ENCODE results near the gene TEX29. TPM values are rescaled to one million over a fixed set of nuclear protein-coding genes. Genes with fewer than 3 reads are reported as not detected.

Gene TEX29
- total RNA-seq, 3 donors from 2014 or later, result 0.64 TPM; not detected in 2

DNA sequence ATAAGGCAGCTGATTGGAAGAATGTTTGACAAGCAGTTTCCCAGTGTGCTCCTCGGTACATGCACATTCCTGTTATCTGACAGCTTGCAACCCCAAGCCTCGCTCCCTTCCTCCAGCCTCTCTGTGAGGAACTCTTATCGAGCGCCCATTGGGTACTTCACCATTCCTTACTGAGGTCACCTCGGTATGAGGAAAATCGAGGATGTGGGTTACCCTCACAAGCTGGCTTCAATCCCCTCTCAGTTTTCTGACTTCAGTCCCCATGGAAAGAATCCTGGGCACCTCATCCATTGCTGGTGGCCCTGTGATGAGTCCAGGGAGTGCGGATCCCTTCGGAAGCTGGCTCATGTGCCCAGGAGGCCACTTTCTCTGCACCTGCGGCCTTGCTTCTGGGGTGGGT is 17.3 kb downstream of the TEX29 start:
- peaks cover 0 to 4% of the 10 kb centered on the region in 2 donors for H3K9me3 ChIP-seq
- H3K4me1 ChIP-seq, result no peaks in the 10 kb centered on the region
- TF ChIP-seq POLR2A (IDR thresholded peaks at IDR 0.05) (no peak), POLR2AphosphoS5 (IDR thresholded peaks at IDR 0.05) (no peak)
- TF ChIP-seq, protein P1, sequence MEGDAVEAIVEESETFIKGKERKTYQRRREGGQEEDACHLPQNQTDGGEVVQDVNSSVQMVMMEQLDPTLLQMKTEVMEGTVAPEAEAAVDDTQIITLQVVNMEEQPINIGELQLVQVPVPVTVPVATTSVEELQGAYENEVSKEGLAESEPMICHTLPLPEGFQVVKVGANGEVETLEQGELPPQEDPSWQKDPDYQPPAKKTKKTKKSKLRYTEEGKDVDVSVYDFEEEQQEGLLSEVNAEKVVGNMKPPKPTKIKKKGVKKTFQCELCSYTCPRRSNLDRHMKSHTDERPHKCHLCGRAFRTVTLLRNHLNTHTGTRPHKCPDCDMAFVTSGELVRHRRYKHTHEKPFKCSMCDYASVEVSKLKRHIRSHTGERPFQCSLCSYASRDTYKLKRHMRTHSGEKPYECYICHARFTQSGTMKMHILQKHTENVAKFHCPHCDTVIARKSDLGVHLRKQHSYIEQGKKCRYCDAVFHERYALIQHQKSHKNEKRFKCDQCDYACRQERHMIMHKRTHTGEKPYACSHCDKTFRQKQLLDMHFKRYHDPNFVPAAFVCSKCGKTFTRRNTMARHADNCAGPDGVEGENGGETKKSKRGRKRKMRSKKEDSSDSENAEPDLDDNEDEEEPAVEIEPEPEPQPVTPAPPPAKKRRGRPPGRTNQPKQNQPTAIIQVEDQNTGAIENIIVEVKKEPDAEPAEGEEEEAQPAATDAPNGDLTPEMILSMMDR (IDR thresholded peaks at IDR 0.05), result no peak
- no peak overlapping the region for H3K4me3 ChIP-seq
- no peaks in the 10 kb centered on the region for H3K27me3 ChIP-seq
- intact Hi-C loops (cut with DNase I; ENCODE audit: low total_unique reads), result no loop called here
- H3K27ac ChIP-seq, result no peak overlapping the region
- H3K36me3 ChIP-seq, result no peaks in the 10 kb centered on the region
- no peak for DNase-seq (ENCODE audit: low spot score in 2 of 2)

DNA sequence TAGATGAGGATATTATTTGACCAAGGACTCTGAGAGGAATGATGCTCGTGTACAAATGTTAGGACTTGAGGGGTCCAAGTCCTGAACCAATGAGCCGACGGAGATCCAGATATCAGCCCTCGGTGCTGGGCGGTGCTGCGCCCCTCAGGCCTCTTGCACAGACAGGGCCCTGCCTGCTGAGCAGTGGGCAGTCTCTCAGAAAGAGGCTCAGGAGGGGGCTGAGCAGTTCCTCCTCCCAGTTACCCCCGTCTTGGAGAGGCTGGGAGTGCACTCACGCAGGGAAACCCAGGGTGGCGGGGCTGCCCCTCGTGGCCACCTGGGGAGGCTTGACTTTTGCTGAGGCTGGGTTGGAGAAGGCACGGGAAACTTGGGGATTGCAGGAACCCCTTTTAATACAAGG is 18.4 kb downstream of the TEX29 start:
- peaks cover 0 to 4% of the 10 kb centered on the region in 2 donors for H3K9me3 ChIP-seq
- H3K36me3 ChIP-seq, result no peaks in the 10 kb centered on the region
- TF ChIP-seq, protein P1 (IDR thresholded peaks at IDR 0.05), result no peak
- no peak for TF ChIP-seq POLR2AphosphoS5 (IDR thresholded peaks at IDR 0.05)
- TF ChIP-seq POLR2A (IDR thresholded peaks at IDR 0.05), result no peak
- no peak overlapping the region for H3K4me3 ChIP-seq
- intact Hi-C loops (cut with DNase I; ENCODE audit: low total_unique reads), result no loop called here
- H3K4me1 ChIP-seq, result no peaks in the 10 kb centered on the region
- no peak for DNase-seq (ENCODE audit: low spot score in 2 of 2)
- no peak overlapping the region for H3K27ac ChIP-seq
- no peaks in the 10 kb centered on the region for H3K27me3 ChIP-seq

DNA sequence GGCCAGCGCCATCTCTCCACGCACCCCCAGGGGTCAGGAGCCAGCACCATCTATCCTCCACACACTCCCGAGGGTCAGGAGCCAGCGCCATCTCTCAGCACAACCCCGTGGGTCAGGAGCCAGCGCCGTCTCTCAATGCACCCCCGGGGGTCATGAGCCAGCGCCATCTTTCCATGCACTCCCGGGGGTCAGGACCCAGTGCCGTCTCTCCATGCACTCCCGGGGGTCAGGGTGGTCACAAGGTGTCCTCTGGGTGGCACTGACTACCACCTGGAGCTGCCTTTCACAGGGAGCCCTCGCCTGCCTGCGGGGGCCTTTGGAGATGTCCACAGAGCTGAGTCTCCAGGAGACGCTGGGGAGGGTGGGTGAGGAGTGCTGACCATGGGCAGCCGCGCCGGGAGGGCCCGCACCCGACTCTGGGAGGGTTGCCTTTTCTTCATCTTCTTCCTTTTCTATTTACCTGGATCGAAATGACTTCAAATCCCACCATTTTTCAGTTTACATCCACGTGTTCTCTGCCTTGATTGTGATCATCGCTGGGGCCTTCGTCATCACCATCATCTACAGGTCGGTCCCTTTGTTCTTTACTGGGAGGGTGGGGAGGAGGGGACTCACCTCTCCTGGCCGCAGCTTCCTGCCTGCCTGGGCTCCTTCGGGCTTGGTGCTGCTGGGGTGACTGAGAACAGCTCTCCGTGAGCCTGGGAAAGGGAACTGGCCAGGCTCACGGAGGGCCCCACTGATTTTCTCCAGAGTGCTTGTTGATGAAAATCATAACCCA is 19.1 kb downstream of the TEX29 start:
- no peaks in the 10 kb centered on the region for H3K27me3 ChIP-seq
- TF ChIP-seq POLR2A (IDR thresholded peaks at IDR 0.05) (no peak), POLR2AphosphoS5 (IDR thresholded peaks at IDR 0.05) (no peak)
- no peak overlapping the region for H3K4me3 ChIP-seq
- no peaks in the 10 kb centered on the region for H3K36me3 ChIP-seq
- DNase-seq (ENCODE audit: low spot score in 2 of 2), result no peak
- H3K4me1 ChIP-seq, result no peaks in the 10 kb centered on the region
- H3K27ac ChIP-seq, result no peak overlapping the region
- H3K9me3 ChIP-seq, result no peaks in the 10 kb centered on the region
- intact Hi-C loops (cut with DNase I; ENCODE audit: low total_unique reads), result no loop called here

DNA sequence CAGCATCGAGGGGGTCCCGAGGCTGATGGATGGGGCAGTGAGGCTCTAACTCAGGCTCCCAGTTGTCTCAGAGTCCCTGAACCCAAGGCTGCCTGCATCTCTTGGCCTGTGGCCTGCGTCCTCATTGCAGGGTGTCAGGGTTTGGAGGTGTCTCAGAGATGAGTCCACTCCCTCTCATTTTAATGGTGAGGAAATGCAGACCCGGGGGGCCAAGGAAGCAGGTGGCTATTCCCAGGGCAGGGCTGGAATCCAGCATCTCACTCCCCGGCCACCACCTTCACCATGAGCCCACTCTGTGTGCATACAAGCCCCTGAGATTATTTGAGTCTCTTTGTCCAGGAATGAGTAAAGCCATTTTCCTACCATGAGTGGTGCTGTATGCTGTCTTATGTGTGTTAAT is 21.4 kb downstream of the TEX29 start:
- Histone ChIP-seq H3K27ac (no peak overlapping the region), H3K36me3 (no peaks in the 10 kb centered on the region), H3K9me3 (no peaks in the 10 kb centered on the region), H3K4me1 (no peaks in the 10 kb centered on the region), H3K4me3 (no peak overlapping the region), H3K27me3 (no peaks in the 10 kb centered on the region)
- intact Hi-C loops (cut with DNase I; ENCODE audit: low total_unique reads), result no loop called here
- TF ChIP-seq, protein P1 (IDR thresholded peaks at IDR 0.05), result no peak
- no peak for TF ChIP-seq POLR2AphosphoS5 (IDR thresholded peaks at IDR 0.05)
- TF ChIP-seq POLR2A (IDR thresholded peaks at IDR 0.05), result no peak
- no peak for DNase-seq (ENCODE audit: low spot score in 2 of 2)

DNA sequence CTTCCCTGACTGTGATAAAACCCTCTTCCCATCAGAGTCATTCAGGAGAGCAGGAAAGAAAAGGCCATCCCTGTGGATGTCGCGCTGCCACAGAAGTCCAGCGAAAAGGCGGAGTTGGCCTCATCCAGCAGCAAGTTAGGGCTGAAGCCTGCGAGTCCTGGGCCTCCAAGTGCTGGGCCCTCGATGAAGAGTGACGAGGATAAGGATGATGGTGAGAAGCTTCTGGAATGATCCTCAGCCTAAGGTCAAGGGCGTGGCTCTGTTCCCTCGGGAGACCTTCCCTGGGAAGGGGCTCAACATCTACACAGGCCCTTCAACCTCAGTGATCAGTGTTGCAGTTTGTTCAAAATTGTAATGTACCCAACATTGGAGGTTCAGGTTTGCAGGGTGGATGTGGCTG is 22.3 kb downstream of the TEX29 start:
- H3K27ac ChIP-seq, result no peak overlapping the region
- H3K4me1 ChIP-seq, result no peaks in the 10 kb centered on the region
- DNase-seq (ENCODE audit: low spot score in 2 of 2), result no peak
- H3K9me3 ChIP-seq, result no peaks in the 10 kb centered on the region
- no peak overlapping the region for H3K4me3 ChIP-seq
- no peaks in the 10 kb centered on the region for H3K36me3 ChIP-seq
- intact Hi-C loops (cut with DNase I; ENCODE audit: low total_unique reads), result no loop called here
- TF ChIP-seq POLR2A (IDR thresholded peaks at IDR 0.05) (no peak), POLR2AphosphoS5 (IDR thresholded peaks at IDR 0.05) (no peak)
- TF ChIP-seq, protein P1 (IDR thresholded peaks at IDR 0.05), result no peak
- no peaks in the 10 kb centered on the region for H3K27me3 ChIP-seq
